Activated naive CD4-positive, alpha-beta T cell treated with anti-CD3 and anti-CD28 coated beads for 36 hours (primary cell): ENCODE data around the gene URB1. TPM values are rescaled to one million over a fixed set of nuclear protein-coding genes. Genes with fewer than 3 reads are reported as not detected.
"Not testable (repeated sequence)": the region's sequence is repeated elsewhere in the genome, so short reads cannot be mapped to it uniquely, and the experiment has no call there.

Experiments used
- CTCF ChIA-PET: fragments of 350-600 bp; sonication (Branson Sonifier 250); formaldehyde crosslinking; loops from one replicate; lab custom pipeline; 2021; ENCODE audit warnings: antibody characterized with exemption; lab: Charles Lee
- DNase-seq: peaks from one replicate; pipeline ENCODE4 v3.0.0-alpha.2; 2020
- H3K27ac Mint-ChIP-seq: one replicate; pipeline ENCODE4 v1.8.0; 2021; ENCODE audit warnings: mild to moderate bottlenecking, mixed read lengths
- H3K27me3 Mint-ChIP-seq: one replicate; pipeline ENCODE4 v1.8.0; 2021; ENCODE audit warnings: low read depth, mixed read lengths
- H3K36me3 Mint-ChIP-seq: one replicate; pipeline ENCODE4 v1.8.0; 2021; ENCODE audit warnings: low read depth, mixed read lengths
- H3K4me1 Mint-ChIP-seq: one replicate; pipeline ENCODE4 v1.8.0; 2021; ENCODE audit warnings: low read depth, mixed read lengths
- H3K4me3 Mint-ChIP-seq: one replicate; pipeline ENCODE4 v1.8.0; 2021; ENCODE audit warnings: mild to moderate bottlenecking, moderate library complexity, mixed read lengths
- H3K9me3 Mint-ChIP-seq: one replicate; pipeline ENCODE4 v1.8.0; 2021; ENCODE audit warnings: mixed read lengths
- intact Hi-C: fragments of 100-400 bp; cut with micrococcal nuclease; formaldehyde crosslinking; loops from one replicate; pipeline ENCODE4 v1.15.1; 2023
- total RNA-seq, 2 experiments: library from RNA; stranded (reverse); gene quantifications; one replicate each; pipeline ENCODE4 v1.2.3, GENCODE V29; 2021

Gene URB1, protein sequence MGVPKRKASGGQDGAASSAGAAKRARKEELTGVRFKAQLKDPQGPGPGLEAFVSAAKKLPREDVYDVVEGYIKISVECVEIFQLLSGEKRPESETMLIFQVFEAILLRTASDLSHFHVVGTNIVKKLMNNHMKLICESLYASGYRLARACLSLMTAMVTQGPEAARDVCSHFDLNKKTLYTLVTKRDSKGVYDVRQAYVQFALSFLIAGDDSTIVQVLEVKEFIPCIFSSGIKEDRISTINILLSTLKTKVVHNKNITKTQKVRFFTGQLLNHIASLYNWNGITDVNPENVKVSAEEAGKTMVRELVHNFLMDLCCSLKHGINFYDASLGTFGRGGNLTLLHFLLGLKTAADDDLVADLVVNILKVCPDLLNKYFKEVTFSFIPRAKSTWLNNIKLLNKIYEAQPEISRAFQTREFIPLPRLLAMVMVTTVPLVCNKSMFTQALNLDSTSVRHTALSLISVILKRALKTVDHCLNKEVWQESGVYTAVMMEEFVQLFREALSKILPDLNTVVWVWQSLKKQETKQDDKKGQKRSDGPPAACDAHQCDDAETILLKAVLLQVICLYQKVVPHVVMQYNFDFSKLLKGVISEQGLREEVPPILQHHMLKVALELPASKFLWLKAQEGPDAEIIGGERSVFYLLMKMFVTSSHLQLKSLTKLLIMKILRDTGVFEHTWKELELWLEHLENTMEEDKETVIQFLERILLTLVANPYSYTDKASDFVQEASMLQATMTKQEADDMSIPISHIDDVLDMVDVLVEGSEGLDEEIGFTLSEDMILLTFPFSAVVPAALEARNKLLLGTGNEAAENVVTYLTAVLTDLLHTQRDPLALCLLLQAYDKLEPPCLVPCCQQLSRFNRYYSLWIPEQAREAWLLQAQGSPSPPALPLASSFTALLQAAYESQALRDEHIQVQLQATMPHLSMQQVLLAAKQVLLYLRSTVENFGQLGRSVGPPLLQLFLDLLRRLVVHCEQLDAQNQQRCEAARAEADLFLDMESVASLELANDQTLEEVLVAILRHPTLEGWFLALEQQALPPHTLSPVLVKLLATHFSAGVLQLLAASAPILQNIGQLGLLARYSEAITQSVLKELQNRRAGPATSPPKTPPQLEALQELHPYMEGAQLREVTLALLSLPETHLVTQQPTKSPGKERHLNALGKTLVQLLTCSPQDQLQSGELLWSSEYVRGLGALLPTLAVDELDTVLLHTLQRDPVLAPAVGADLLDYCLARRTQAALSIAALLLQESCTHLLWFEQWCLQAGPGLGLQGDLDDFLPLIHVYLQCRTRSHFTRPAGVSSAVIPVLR (N-terminal part only)
- 10 to 100 TPM; 20.8 to 21.4 TPM for total RNA-seq

- intact Hi-C loops = loop anchor here (1.0 to 5.0 kb wide), 6 partner anchors 18 to 726 kb away; partner anchors contain the start of genes CFAP298, MIS18A and SYNJ1
- peaks cover 12% of the 10 kb centered on the region for H3K36me3 Mint-ChIP-seq
- no peaks in the 10 kb centered on the region for H3K27me3 Mint-ChIP-seq
- CTCF ChIA-PET = interaction anchor here (0.6 to 1.1 kb wide), 2 partner anchors 207 to 611 kb away, joined by 3 to 5 read pairs; no protein-coding TSS in a partner anchor
- DNase-seq = peak; percentile 94
- H3K4me1 Mint-ChIP-seq = peaks cover 46% of the 10 kb centered on the region
- H3K4me3 Mint-ChIP-seq = peak within 1 kb of the TSS; percentile 83
- H3K9me3 Mint-ChIP-seq = no peaks in the 10 kb centered on the region
- H3K27ac Mint-ChIP-seq = peak within 1 kb of the TSS; percentile 77
These were observed at the start of gene URB1 for GRCh38 chr21:32392880-32393676. Gene URB1 (minus strand): TSS chr21:32393012. CDS start chr21:32392910, 102 bp downstream.

- peaks cover 8% of the 10 kb centered on the region for H3K4me1 Mint-ChIP-seq
These were observed 44.9 kb upstream of the URB1 start for GRCh38 chr21:32437729-32438128.

DNA sequence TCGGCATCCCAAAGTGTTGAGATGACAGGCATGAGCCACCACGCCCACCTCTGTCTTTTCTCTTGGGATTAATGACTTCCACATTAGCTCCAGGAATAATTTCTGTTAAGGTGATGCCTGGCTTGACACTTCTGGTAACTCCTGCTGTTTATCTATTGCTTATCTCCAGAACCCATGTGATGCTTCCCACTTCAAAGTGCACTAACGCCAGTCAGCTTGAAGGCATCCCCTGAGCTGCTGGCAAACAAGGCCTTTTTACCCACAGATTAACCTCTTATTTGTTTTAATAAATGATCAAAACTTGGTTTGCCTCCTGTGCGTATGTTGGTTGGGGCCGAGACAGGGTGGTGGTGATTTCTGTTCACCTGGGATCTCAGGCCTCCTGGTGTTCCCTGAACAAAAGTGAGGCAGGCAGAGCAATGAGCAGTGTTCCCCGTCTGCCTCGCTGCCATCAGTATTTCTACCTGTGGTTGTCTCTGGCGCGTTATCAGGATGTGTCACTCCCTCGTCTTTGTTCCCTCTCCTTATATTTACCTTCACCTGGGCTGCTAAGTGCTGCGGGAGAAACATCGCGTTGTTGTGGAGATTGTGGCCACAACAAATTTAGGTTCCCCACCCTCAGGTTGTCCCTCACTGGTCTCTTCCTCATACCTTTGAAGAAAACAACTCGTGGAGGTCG lies 40.3 kb upstream of the URB1 start:
- DNase-seq, intact Hi-C loops, H3K27me3 Mint-ChIP-seq, H3K4me1 Mint-ChIP-seq, H3K4me3 Mint-ChIP-seq, CTCF ChIA-PET, H3K36me3 Mint-ChIP-seq, H3K9me3 Mint-ChIP-seq, H3K27ac Mint-ChIP-seq: not testable (repeated sequence)

More at GRCh38 chr21:32437729-32438128, 44.9 kb upstream of the URB1 start:
- Mint-ChIP-seq H3K27me3 (no peaks in the 10 kb centered on the region), H3K9me3 (peaks cover 9% of the 10 kb centered on the region), H3K36me3 (peaks cover 9% of the 10 kb centered on the region), H3K27ac (no peak overlapping the region), H3K4me3 (no peak overlapping the region)
- CTCF ChIA-PET = interaction anchor here (0.7 to 0.9 kb wide), 2 partner anchors 9 to 16 kb away, joined by 3 read pairs; no protein-coding TSS in a partner anchor
- no peak for DNase-seq
- intact Hi-C loops = no loop called here

DNA sequence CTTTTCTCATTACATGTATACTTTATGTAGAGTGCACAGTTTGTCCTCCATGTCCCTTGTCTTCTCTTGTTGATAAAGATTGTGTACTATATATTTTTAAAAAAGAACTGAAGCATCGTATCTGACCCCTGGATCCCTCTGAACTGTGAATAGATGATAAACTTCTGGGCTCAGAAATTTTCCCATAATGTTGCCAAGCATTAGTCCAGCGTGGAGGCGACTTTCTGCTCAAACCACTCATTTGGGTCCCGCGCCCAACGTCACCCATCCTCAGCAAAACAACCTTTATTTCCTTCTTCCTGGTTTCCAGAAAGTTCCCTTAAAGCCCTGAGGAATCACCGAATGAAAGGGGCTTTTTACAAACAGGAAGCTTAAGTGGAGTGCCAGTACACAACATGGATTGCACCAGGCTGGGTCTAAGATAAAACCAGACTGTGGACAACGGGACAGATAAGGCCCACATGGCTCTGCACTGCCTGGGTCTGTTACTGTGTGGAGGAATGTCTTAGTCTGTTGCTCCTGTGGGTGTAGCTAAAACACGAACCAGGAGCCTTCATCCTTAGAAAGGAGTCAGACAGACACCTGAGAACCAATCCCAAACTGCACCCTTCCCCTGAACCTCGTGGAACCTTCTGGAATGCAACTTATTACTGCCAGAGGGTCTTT lies 35.3 kb upstream of the URB1 start:
- no peak overlapping the region for H3K4me3 Mint-ChIP-seq
- CTCF ChIA-PET = interaction anchor here (0.8 kb wide), 1 partner anchor 1259 kb away, joined by 3 read pairs; no protein-coding TSS in a partner anchor
- no peaks in the 10 kb centered on the region for H3K4me1 Mint-ChIP-seq
- peaks cover 2% of the 10 kb centered on the region for H3K9me3 Mint-ChIP-seq
- H3K27ac Mint-ChIP-seq = no peak overlapping the region
- intact Hi-C loops = no loop called here
- H3K27me3 Mint-ChIP-seq = no peaks in the 10 kb centered on the region
- H3K36me3 Mint-ChIP-seq = peaks cover 4% of the 10 kb centered on the region
- DNase-seq = no peak

DNA sequence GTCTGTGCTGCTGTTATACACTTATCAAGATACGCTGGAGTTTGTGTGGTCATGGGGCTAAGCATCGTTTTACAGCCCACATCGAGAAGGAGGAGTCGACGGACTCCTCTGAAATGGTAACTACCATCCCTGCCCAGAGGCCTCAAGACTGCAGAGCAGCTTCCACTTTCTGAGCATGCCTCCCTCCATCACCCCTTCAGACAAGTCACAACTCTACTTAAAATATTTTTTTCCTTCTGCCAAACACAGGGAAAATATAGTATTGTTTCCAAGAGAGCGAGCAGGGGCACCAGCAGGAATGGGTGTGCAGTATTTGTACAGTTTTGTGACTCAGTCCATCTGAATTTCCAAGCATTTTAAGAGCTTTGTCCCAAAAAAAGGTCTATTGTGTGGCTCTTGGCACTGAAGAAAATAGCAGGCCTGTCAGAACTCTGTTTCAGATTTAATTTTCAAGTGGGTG lies 33.8 kb upstream of the URB1 start:
- CTCF ChIA-PET = interaction anchor here (0.6 kb wide), 1 partner anchor 628 kb away, joined by 3 read pairs; no protein-coding TSS in a partner anchor

GRCh38 chr21:32426066-32426465 lies 33.3 kb upstream of the URB1 start:
- intact Hi-C loops = no loop called here

More for the DNA sequence above, 33.8 kb upstream of the URB1 start:
- intact Hi-C loops = no loop called here
- H3K27ac Mint-ChIP-seq = no peak overlapping the region
- H3K4me1 Mint-ChIP-seq = no peaks in the 10 kb centered on the region
- peaks cover 6% of the 10 kb centered on the region for H3K36me3 Mint-ChIP-seq
- DNase-seq = no peak
- no peaks in the 10 kb centered on the region for H3K27me3 Mint-ChIP-seq
- no peak overlapping the region for H3K4me3 Mint-ChIP-seq
- peaks cover 4% of the 10 kb centered on the region for H3K9me3 Mint-ChIP-seq

GRCh38 chr21:32425628-32426027 lies 32.8 kb upstream of the URB1 start:
- peaks cover 4% of the 10 kb centered on the region for H3K9me3 Mint-ChIP-seq
- no peak overlapping the region for H3K27ac Mint-ChIP-seq
- no peaks in the 10 kb centered on the region for H3K27me3 Mint-ChIP-seq
- H3K4me3 Mint-ChIP-seq = no peak overlapping the region
- intact Hi-C loops = no loop called here
- DNase-seq = no peak
- H3K36me3 Mint-ChIP-seq = peaks cover 6% of the 10 kb centered on the region
- no peaks in the 10 kb centered on the region for H3K4me1 Mint-ChIP-seq
- CTCF ChIA-PET = no interaction called here

More at GRCh38 chr21:32426066-32426465, 33.3 kb upstream of the URB1 start:
- DNase-seq = no peak
- no peaks in the 10 kb centered on the region for H3K27me3 Mint-ChIP-seq
- CTCF ChIA-PET = no interaction called here
- H3K4me3 Mint-ChIP-seq = no peak overlapping the region
- H3K27ac Mint-ChIP-seq = no peak overlapping the region
- H3K4me1 Mint-ChIP-seq = no peaks in the 10 kb centered on the region
- peaks cover 4% of the 10 kb centered on the region for H3K9me3 Mint-ChIP-seq
- peaks cover 6% of the 10 kb centered on the region for H3K36me3 Mint-ChIP-seq

DNA sequence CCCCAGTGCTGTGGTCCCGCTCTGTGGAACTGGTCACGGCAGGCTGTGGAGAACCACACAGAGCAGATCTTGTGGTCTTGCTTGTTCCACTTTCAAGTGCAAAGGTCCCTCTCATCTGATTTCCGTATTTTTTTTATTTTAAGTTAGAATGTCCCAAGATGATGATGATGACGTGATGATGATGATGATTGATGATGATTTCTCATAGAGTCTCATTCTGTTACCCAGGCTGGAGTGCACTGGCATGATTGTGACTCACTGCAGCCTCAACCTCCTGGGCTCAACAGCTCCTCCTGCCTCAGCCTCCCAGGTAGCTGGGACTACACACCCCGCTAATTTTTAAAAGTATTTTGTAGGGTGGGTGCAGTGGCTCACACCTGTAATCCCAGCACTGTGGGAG lies 31.9 kb upstream of the URB1 start:
- no peak for DNase-seq
- Mint-ChIP-seq H3K27ac (no peak overlapping the region), H3K4me1 (no peaks in the 10 kb centered on the region), H3K36me3 (peaks cover 3% of the 10 kb centered on the region), H3K4me3 (no peak overlapping the region), H3K9me3 (peaks cover 2% of the 10 kb centered on the region), H3K27me3 (no peaks in the 10 kb centered on the region)
- CTCF ChIA-PET = no interaction called here
- intact Hi-C loops = no loop called here

DNA sequence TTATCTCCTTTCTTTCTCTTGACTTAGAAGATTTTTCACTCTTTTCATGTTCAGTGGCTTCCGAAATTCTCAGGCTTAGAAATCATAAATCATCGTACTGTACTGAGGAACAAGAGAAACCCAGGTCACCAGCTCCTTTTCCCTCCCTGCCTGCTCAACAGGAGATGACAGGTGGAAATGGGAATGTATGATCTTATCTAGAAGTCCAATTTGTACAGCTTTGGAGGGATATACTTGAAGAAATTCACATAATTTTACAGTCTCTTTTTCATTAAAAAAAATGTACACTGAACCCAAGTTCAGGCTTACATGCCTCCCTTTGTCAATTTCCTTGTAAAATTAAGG lies 31.4 kb upstream of the URB1 start:
- H3K27ac Mint-ChIP-seq = no peak overlapping the region
- intact Hi-C loops = no loop called here
- no peak overlapping the region for H3K4me3 Mint-ChIP-seq
- no peaks in the 10 kb centered on the region for H3K27me3 Mint-ChIP-seq
- no peaks in the 10 kb centered on the region for H3K4me1 Mint-ChIP-seq
- no peak for DNase-seq
- peaks cover 3% of the 10 kb centered on the region for H3K36me3 Mint-ChIP-seq
- H3K9me3 Mint-ChIP-seq = peaks cover 2% of the 10 kb centered on the region
- CTCF ChIA-PET = no interaction called here

- no peak overlapping the region for H3K4me3 Mint-ChIP-seq
- DNase-seq = no peak
- no peak overlapping the region for H3K27ac Mint-ChIP-seq
- peaks cover 3% of the 10 kb centered on the region for H3K36me3 Mint-ChIP-seq
- CTCF ChIA-PET = no interaction called here
- no peaks in the 10 kb centered on the region for H3K4me1 Mint-ChIP-seq
- H3K9me3 Mint-ChIP-seq = peaks cover 2% of the 10 kb centered on the region
- H3K27me3 Mint-ChIP-seq = no peaks in the 10 kb centered on the region
- intact Hi-C loops = no loop called here
These were observed 30.7 kb upstream of the URB1 start for GRCh38 chr21:32423320-32424190.
